Iris pigment epithelial cell (primary cell): ENCODE results near the gene SLC66A2.
A peak's percentile ranks its signal among the peaks of the same experiment; 100 is the strongest.
"Not testable (repeated sequence)": the region's sequence is repeated elsewhere in the genome, so short reads cannot be mapped to it uniquely, and the experiment has no call there.

ENCODE experiments used
- DNase-seq: peaks from one replicate; pipeline ENCODE4 v3.0.0-alpha.2; 2011; ENCODE audit warnings: low read depth

The SLC66A2 gene

DNA sequence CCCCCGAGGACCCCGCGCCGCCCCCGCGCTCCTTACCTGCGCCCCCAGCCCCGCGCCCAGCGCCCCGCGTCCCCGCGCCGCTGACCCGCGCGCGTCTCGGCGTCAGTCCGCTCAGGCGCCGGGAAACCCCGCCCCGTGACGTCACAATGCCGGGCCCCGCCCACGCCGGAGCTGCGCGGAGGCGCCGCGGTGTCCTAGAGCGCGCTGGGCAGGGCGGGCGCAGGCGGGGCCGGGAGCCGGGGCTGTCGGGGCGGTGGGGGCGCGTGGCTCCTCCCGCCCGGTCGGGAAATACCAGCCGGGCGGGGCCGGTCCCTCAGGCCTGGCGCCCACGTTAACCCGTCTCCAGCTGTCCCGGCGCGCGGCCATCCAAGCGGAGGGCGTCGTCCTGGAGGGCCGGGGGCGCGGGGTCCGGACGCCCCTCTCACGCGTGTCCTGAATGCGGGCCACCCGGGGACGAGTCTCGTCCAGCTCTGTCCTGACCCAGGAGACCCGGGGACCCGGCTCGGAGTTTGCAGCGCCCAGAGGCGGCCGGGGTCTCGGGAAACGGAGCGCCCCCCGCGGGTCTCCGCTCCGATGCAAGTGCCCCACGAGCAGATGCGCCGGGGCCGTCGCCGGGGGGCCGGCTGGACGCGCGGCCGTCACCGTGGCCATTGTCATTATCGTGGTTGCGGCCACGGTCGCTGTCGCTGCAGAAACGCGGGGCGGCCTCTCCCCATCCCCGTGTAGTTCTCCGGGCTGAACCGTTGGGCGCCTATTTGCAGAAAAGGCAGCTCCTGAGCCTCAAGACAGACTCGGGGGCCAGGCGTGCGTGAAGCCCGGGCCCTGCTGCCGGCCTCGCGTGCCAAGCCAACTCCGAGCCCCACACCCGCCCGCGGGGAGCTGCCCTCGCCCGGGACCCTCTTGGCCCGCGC, at the start of gene SLC66A2:
TSS of gene SLC66A2 (minus strand) at position 109 of the 911 bp plus-strand sequence. CDS start 727 bp downstream, outside the sequence.
- peak; percentile 84 for DNase-seq

DNA sequence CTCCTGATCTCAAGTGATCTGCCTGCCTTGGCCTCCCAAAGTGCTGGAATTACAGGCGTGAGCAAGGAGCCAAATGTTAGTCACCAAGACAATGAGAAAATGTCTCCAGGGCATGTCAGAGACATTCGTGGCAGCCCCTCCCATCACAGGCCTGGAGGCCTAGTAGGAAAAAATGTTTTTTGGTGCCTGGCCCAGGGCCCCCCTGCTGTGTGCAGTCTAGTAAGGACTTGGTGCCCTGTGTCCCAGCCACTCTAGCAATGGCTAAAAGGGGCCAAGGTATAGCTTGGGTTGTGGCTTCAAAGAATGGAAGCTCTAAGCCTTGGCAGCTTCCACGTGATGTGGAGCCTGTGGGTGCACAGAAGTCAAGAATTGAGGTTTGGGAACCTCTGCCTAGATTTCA, 49.4 kb upstream of the SLC66A2 start:
- no peak for DNase-seq

DNA sequence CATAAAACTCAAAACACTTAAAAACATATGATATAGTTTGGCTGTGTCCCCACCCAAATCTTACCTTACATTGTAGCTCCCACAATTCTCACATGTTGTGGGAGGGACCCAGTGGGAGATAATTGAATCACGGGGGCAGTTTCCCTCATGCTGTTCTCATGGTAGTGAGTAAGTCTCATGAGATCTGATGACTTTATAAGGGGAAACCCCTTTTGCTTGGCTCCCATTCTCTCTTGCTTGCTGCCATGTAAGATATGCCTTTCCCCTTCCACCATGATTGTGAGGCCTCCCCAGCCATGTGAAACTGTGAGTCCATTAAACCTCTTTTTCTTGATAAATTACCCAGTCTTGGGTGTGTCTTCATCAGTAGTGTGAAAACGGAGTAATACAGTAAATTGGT, 48.2 kb upstream of the SLC66A2 start:
- not testable (repeated sequence) for DNase-seq

DNA sequence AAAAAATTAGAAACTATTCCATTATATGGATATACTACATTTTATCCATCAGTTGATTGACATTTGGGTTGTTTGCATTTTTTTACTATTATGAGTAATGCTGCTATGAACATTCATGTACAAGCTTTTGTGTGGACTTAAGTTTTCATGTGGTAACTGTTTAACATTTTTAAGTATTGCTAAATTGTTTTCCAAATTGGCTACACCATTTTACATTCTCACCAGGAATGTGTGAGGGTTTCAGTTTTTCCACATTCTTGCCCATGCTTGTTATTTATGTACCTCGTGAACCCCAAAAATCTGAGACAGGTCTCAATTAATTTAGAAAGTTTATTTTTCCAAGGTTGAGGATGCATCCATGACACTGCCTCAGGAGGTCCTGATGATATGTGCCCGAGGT, 40.0 kb upstream of the SLC66A2 start:
- peak; percentile 22 for DNase-seq

- DNase-seq = no peak
Measured at GRCh38 chr18:79989195-79989497, 37.7 kb upstream of the SLC66A2 start.

GRCh38 chr18:79988451-79989194, 37.2 kb upstream of the SLC66A2 start, which contains the start of gene TXNL4A:
TXNL4A (minus strand) TSS chr18:79988563; CDS start chr18:79988392, 171 bp downstream.
- peak; percentile 92 for DNase-seq

- peak; percentile 37 for DNase-seq
Measured at GRCh38 chr18:79988071-79988450, 36.6 kb upstream of the SLC66A2 start.

DNA sequence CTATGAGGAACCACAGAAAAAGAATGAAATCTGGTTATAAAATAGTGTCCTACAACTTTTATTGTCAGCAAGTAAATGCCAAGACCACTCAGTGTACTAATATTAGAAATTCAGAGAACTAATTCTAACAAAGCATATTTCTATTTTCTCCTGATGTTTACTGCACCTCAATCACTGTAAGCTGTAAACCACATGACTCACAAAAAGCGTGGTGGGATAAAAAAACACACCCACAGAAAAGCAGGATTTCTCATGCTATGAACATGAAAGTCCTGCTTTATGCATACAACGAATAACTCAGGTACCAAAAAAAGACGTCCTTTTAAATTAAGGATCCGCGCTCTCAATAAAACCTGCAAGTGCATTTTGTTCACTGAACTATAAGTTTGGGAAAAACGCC, 36.1 kb upstream of the SLC66A2 start:
- peak; percentile 48 for DNase-seq

- no peak for DNase-seq
Measured at GRCh38 chr18:79986726-79987125, 35.3 kb upstream of the SLC66A2 start.

GRCh38 chr18:79985172-79985571, 33.7 kb upstream of the SLC66A2 start:
- DNase-seq = no peak

DNA sequence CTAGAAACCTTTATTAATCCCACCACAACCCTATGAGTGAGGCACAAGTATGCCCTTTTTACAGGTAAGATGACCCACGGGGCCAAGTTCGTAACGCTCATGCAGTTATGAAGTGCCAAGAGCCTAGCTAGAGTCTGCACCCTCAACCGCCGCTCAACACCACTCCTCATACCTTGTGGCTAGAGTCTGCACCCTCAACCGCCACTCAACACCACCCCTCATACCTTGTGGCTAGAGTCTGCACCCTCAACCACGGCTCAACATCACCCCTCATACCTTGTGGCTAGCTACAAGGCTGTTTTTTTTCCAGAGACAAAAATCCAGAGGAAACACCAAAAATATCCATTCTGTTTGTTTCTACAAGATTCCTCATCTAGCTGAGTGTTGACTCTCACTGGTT, 32.3 kb upstream of the SLC66A2 start:
- DNase-seq = no peak

GRCh38 chr18:79983253-79983652, 31.8 kb upstream of the SLC66A2 start:
- DNase-seq = no peak

DNA sequence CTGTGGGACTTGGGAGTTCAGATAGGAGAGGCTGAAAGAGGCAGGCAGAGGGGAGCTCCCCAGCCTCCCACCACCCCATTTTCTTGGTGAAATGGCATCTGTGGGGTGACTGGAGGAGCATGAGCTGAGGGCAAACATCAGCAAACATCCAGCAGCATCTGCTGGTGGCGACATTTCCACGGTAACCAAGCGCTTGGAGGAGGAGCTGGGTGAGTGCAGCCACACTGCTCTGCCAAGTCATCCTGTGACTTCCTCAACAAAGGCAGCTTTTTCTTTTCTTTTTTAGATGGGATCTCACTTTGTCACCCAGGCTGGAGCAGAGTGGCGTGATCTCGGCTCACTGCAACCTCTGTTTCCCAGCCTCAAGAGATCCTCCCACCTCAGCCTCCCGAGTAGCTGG, 31.3 kb upstream of the SLC66A2 start:
- peak; percentile 61 for DNase-seq

DNA sequence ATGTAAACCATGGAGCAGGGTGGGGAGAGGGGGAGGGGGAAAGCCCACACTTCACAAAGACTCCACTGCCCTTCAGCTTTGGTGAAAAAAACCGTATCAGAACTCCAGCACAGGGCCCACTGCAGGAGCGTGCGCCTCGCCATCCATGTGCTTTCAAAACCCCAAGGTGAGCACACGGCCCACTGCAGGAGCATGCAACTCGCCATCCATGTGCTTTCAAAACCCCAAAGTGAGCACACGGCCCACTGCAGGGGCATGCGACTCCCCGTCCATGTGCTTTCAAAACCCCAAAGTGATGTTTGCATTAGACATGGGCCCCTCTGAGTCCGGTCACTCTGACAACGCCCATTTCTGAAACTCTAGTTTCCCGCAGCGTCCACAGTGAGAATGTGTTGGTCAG, 29.1 kb upstream of the SLC66A2 start:
- DNase-seq = no peak

DNA sequence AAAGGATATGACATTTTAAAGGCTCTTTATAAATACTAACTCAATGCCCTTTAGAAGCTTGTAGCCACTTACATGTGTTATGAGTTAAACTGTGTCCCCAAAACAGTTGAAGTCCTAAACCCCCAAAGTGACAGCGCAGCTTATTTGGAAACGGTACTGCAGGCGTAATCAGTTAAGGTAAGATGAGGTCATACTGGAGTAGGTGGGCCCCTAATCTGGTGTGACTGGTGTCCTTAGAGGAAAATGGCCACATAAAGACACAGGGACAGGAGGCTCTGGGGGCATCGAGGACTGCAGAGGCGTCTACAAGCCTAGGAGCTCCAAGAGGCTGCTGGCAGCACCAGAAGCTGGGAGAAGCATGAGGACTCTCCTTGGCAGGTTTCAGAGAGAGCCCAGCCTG, 28.4 kb upstream of the SLC66A2 start:
- no peak for DNase-seq

DNA sequence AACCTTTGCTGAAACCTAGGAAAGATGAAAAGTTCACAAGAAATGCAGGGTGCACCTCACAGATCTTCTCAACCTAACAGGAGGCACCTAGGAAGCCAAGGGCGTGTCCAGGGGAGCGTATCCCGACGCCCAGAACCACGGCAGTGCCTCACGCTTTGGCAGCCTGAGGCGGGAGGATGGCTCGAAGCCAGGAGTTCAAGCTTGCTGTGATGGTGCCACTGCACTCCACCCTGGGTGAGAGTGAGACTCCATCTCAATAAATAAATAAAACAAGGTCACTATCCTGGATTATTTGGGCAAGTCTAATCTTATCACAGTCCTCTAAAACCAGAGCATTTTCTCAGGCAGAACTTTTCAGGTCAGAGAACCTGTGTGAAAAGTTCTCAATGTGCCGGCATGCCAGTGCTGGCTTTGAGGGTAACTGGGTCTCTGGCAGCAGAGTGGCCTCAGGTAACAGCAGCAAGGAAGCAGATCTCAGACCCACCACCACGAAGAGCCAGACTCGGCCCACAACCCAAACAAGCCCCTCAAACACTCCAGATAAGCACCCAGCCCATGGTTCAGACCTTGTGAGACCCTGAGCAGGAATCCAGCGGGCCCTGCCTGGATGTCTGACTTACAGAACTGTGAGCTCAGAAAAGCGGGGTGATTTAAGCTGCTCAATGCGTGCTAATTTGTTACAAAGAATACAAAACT, 24.7 kb upstream of the SLC66A2 start:
- DNase-seq = no peak

DNA sequence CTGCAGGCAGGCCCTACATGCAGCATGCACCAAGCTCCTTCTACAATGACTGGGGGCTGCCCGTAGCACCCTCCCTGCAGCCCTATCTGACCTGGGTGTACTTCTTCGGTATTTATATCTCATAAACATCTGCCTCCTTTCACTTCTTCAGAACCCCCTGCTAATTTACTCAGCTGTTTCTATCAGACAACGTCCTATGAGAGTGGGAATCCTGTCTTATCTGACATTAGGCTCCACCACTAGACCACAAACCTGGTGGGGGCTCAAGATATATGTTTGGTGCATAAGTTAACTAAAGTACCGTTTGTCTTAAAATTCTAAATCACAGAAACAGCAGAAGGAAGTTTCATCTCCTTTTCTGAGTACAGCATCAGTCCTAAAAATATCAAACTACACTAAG, 23.6 kb upstream of the SLC66A2 start:
- no peak for DNase-seq

GRCh38 chr18:79974025-79974654, 22.7 kb upstream of the SLC66A2 start:
- DNase-seq = no peak

- no peak for DNase-seq
Measured at GRCh38 chr18:79973517-79973916, 22.1 kb upstream of the SLC66A2 start.

- DNase-seq = no peak
Measured at GRCh38 chr18:79972720-79973119, 21.3 kb upstream of the SLC66A2 start.

DNA sequence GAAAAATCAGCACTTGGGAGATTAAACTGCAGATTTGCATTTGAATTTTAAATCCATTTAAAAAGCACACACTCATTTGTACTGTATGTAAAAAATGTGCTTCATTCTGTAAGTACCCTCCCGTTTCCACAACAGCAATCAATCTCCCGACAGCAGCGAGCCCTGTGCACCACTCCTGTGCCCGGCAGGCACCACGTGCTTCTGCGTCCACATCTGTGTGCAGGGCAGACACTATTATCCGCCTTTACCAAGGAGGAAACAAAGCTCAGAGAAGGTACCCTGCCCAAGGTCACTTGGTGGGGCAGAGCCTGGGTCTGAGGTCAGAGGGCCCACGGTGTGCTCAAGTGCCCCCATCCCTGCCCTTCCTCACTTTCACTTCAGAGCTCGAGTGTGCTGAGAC, 20.5 kb upstream of the SLC66A2 start:
- DNase-seq = no peak
